ENCODE results near the gene IGSF3.

DNA sequence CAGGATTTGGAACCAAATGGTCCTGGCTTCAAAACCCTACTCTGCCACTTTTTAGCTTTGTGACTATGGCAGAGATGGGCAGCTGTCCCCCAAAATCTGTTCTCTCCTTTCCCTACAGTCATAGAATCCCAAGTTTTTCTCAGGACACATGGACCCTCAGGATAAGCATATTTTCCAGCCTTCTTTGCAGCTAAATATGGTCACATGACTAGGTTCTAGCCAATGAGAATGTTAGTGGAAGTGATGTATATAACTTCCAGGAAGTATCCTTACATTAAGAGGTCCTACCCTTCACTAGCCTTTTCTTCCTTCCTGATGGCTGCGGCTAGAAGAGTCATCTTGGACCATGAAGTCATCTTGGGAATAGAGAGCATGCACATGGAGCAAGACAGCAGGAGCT lies 5.9 kb downstream of the IGSF3 start:
- TF ChIP-seq POLR2A (IDR thresholded peaks at IDR 0.05; ENCODE audit: insufficient read depth in 1 of 2, low read depth in 2 of 2, low read length in 2 of 2), result no peak
- no peak for TF ChIP-seq KLF11 (CRISPR knock-in tag; IDR thresholded peaks at IDR 0.05)
- TF ChIP-seq NBN (conservative IDR thresholded peaks at IDR 0.05), result no peak
- TF ChIP-seq ISL2 (CRISPR knock-in tag; IDR thresholded peaks at IDR 0.05), result no peak
- TF ChIP-seq SP1 (IDR thresholded peaks at IDR 0.05), result no peak
- no peak for TF ChIP-seq SP1 (CRISPR knock-in tag; IDR thresholded peaks at IDR 0.05)
- no peak for TF ChIP-seq SMAD1 (CRISPR knock-in tag; IDR thresholded peaks at IDR 0.05; ENCODE audit: borderline replicate concordance, low read depth)
- no peak for TF ChIP-seq ZBTB33 (CRISPR knock-in tag; IDR thresholded peaks at IDR 0.05)
- TF ChIP-seq, protein P1, sequence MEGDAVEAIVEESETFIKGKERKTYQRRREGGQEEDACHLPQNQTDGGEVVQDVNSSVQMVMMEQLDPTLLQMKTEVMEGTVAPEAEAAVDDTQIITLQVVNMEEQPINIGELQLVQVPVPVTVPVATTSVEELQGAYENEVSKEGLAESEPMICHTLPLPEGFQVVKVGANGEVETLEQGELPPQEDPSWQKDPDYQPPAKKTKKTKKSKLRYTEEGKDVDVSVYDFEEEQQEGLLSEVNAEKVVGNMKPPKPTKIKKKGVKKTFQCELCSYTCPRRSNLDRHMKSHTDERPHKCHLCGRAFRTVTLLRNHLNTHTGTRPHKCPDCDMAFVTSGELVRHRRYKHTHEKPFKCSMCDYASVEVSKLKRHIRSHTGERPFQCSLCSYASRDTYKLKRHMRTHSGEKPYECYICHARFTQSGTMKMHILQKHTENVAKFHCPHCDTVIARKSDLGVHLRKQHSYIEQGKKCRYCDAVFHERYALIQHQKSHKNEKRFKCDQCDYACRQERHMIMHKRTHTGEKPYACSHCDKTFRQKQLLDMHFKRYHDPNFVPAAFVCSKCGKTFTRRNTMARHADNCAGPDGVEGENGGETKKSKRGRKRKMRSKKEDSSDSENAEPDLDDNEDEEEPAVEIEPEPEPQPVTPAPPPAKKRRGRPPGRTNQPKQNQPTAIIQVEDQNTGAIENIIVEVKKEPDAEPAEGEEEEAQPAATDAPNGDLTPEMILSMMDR (CRISPR knock-in tag; IDR thresholded peaks at IDR 0.05), result no peak
